Measurements from ENCODE around the gene SFMBT1.

DNA sequence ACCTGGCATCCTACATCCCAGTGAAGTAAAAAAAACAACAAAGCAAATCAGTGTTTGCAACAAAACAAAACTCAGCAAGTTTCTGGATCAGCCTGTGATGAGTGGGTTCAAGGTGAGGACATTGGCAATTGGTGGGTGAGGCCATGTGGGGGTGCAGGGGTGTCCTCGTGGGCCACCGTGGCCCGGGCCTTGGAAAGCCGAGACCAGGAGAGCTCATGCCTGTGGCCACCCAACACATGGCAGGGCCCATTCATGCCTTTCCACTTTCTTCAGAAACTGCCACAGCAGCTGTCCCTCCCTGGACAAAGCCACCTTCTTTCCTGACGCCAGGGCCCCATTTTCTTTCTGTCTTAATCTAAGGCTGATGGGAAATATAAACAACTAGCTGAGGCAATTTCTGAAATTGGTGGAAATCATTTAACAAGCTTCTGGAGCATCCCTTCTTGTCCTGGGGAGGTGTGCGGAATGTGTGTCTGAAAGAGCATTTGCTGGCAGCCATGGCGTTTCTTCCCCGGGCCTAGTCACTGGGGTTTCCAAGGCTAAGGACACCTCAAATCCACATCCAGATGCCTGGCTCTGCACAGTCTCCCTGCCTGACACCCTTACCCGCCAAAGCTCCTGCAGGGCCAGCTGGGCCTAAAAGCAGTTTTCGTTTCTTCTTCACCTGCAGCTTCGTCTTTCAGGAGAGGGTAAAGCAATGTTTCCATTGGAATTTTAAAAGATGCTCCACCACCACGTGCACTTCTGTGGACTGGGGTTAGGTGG, 34.1 kb upstream of the SFMBT1 start:
- TF ChIP-seq, protein P1, sequence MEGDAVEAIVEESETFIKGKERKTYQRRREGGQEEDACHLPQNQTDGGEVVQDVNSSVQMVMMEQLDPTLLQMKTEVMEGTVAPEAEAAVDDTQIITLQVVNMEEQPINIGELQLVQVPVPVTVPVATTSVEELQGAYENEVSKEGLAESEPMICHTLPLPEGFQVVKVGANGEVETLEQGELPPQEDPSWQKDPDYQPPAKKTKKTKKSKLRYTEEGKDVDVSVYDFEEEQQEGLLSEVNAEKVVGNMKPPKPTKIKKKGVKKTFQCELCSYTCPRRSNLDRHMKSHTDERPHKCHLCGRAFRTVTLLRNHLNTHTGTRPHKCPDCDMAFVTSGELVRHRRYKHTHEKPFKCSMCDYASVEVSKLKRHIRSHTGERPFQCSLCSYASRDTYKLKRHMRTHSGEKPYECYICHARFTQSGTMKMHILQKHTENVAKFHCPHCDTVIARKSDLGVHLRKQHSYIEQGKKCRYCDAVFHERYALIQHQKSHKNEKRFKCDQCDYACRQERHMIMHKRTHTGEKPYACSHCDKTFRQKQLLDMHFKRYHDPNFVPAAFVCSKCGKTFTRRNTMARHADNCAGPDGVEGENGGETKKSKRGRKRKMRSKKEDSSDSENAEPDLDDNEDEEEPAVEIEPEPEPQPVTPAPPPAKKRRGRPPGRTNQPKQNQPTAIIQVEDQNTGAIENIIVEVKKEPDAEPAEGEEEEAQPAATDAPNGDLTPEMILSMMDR (IDR thresholded peaks at IDR 0.05; ENCODE audit: low read depth, low read length, poor library complexity, severe bottlenecking): no peak
- TF ChIP-seq EZH2phosphoT487 (IDR thresholded peaks at IDR 0.05; ENCODE audit: borderline replicate concordance, low read length): no peak
